Measurements from ENCODE around the gene PCDHB14. TPM values are rescaled to one million over a fixed set of nuclear protein-coding genes. Genes with fewer than 3 reads are reported as not detected.

The PCDHB14 gene
- total RNA-seq, 1 donor from 2014 or later = 8.6 TPM

GRCh38 chr5:141260458-141261237 lies 37.5 kb downstream of the PCDHB14 start:
- DNase-seq (ENCODE audit: low spot score in 2 of 2, unreplicated experiment in 2 of 2) = no peak
- TF ChIP-seq CTCF (IDR thresholded peaks at IDR 0.05; ENCODE audit: unreplicated experiment) = no peak
- no peaks in the 10 kb centered on the region for H3K27me3 Mint-ChIP-seq (ENCODE audit: low read depth)
- no peak overlapping the region for H3K4me3 Mint-ChIP-seq
- peaks cover 70% of the 10 kb centered on the region for H3K9me3 Mint-ChIP-seq
- H3K27ac Mint-ChIP-seq = no peak overlapping the region
- no peaks in the 10 kb centered on the region for H3K4me1 Mint-ChIP-seq
- peaks cover 75% of the 10 kb centered on the region for H3K36me3 Mint-ChIP-seq

GRCh38 chr5:141261238-141261546 lies 38.0 kb downstream of the PCDHB14 start:
- Mint-ChIP-seq H3K4me3 (no peak overlapping the region), H3K36me3 (peaks cover 75% of the 10 kb centered on the region), H3K4me1 (no peaks in the 10 kb centered on the region), H3K9me3 (peaks cover 70% of the 10 kb centered on the region), H3K27ac (no peak overlapping the region), H3K27me3 (ENCODE audit: low read depth) (no peaks in the 10 kb centered on the region)
- DNase-seq (ENCODE audit: low spot score in 2 of 2, unreplicated experiment in 2 of 2) = no peak
- no peak for TF ChIP-seq CTCF (IDR thresholded peaks at IDR 0.05; ENCODE audit: unreplicated experiment)

GRCh38 chr5:141269195-141269594 lies 46.1 kb downstream of the PCDHB14 start:
- no peak for TF ChIP-seq CTCF (IDR thresholded peaks at IDR 0.05; ENCODE audit: unreplicated experiment)
- Mint-ChIP-seq H3K36me3 (peaks cover 70% of the 10 kb centered on the region), H3K4me1 (no peaks in the 10 kb centered on the region), H3K27me3 (ENCODE audit: low read depth) (no peaks in the 10 kb centered on the region), H3K4me3 (no peak overlapping the region), H3K27ac (no peak overlapping the region), H3K9me3 (peaks cover 78% of the 10 kb centered on the region)
- DNase-seq (ENCODE audit: low spot score in 2 of 2, unreplicated experiment in 2 of 2) = no peak

GRCh38 chr5:141272906-141273305 lies 49.8 kb downstream of the PCDHB14 start:
- Mint-ChIP-seq H3K27me3 (ENCODE audit: low read depth) (no peaks in the 10 kb centered on the region), H3K27ac (no peak overlapping the region), H3K4me1 (no peaks in the 10 kb centered on the region), H3K4me3 (no peak overlapping the region), H3K36me3 (peaks cover 66% of the 10 kb centered on the region), H3K9me3 (peaks cover 71% of the 10 kb centered on the region)
- no peak for TF ChIP-seq CTCF (IDR thresholded peaks at IDR 0.05; ENCODE audit: unreplicated experiment)
- DNase-seq (ENCODE audit: low spot score in 2 of 2, unreplicated experiment in 2 of 2) = no peak

Other genes with a start within 250 kb of the PCDHB14 start
- gene PCDHB1, start 172.0 kb upstream of the PCDHB14 start, total RNA-seq = 0.16 to 0.18 TPM (median 0.16 TPM) in 3 replicates
- gene PCDHB2, start 128.7 kb upstream of the PCDHB14 start, total RNA-seq = 116 to 127 TPM (median 118 TPM) in 3 replicates
- gene PCDHB3, start 122.9 kb upstream of the PCDHB14 start, total RNA-seq = 19.2 to 21.6 TPM (median 19.8 TPM) in 3 replicates
- gene PCDHB4, start 101.5 kb upstream of the PCDHB14 start, total RNA-seq = 7.9 to 8.6 TPM (median 8.0 TPM) in 3 replicates
- gene PCDHB5, start 88.1 kb upstream of the PCDHB14 start, total RNA-seq = 5.2 to 6.8 TPM (median 6.0 TPM) in 3 replicates
- 1.8 to 2.1 TPM (median 2.1 TPM) in 3 replicates for gene PCDHB6, start 73.3 kb upstream of the PCDHB14 start, total RNA-seq
- gene PCDHB7, start 50.7 kb upstream of the PCDHB14 start, total RNA-seq = 1.4 to 1.8 TPM (median 1.6 TPM) in 3 replicates
- 2.3 to 2.4 TPM (median 2.4 TPM) in 3 replicates for gene PCDHB8, start 45.6 kb upstream of the PCDHB14 start, total RNA-seq
- gene PCDHB16, start 41.0 kb upstream of the PCDHB14 start, total RNA-seq = 23.5 to 24.6 TPM (median 24.4 TPM) in 3 replicates
- 14.5 to 16.0 TPM (median 15.1 TPM) in 3 replicates for gene PCDHB9, start 36.2 kb upstream of the PCDHB14 start, total RNA-seq
- 10.8 to 11.9 TPM (median 11.7 TPM) in 3 replicates for gene PCDHB10, start 31.0 kb upstream of the PCDHB14 start, total RNA-seq
- 6.1 to 6.6 TPM (median 6.4 TPM) in 3 replicates for gene PCDHB11, start 23.7 kb upstream of the PCDHB14 start, total RNA-seq
- 5.8 to 6.4 TPM (median 6.1 TPM) in 3 replicates for gene PCDHB12, start 14.6 kb upstream of the PCDHB14 start, total RNA-seq
- 7.8 to 8.0 TPM (median 8.0 TPM) in 3 replicates for gene PCDHB13, start 9.4 kb upstream of the PCDHB14 start, total RNA-seq
- gene PCDHB15, start 22.1 kb downstream of the PCDHB14 start, total RNA-seq = 2.2 to 2.4 TPM (median 2.3 TPM) in 3 replicates
- 1.3 to 1.6 TPM (median 1.6 TPM) in 3 replicates for gene SLC25A2, start 80.7 kb downstream of the PCDHB14 start, total RNA-seq
- gene TAF7, start 97.4 kb downstream of the PCDHB14 start, total RNA-seq = 97.2 to 103 TPM (median 99.6 TPM) in 3 replicates
- gene PCDHGA1, start 107.2 kb downstream of the PCDHB14 start, total RNA-seq = 0.22 to 0.47 TPM (median 0.34 TPM) in 3 replicates
- gene PCDHGA2, start 115.4 kb downstream of the PCDHB14 start, total RNA-seq = 0.11 to 0.33 TPM (median 0.32 TPM) in 3 replicates
- 0.07 to 0.16 TPM (median 0.13 TPM) in 3 replicates for gene PCDHGA3, start 120.5 kb downstream of the PCDHB14 start, total RNA-seq
- 1.7 to 2.0 TPM (median 2.0 TPM) in 3 replicates for gene PCDHGB1, start 126.8 kb downstream of the PCDHB14 start, total RNA-seq
- 0.86 to 1.2 TPM (median 1.1 TPM) in 3 replicates for gene PCDHGA4, start 131.7 kb downstream of the PCDHB14 start, total RNA-seq
- gene PCDHGB2, start 136.7 kb downstream of the PCDHB14 start, total RNA-seq = 0.86 to 1.3 TPM (median 1.2 TPM) in 3 replicates
- gene PCDHGA5, start 140.8 kb downstream of the PCDHB14 start, total RNA-seq = 0.51 to 0.66 TPM (median 0.52 TPM) in 3 replicates
- gene PCDHGB3, start 146.9 kb downstream of the PCDHB14 start, total RNA-seq = 0.59 to 0.74 TPM (median 0.64 TPM) in 3 replicates
- 0.25 to 0.60 TPM (median 0.57 TPM) in 3 replicates for gene PCDHGA6, start 150.5 kb downstream of the PCDHB14 start, total RNA-seq
- 0.33 to 0.43 TPM (median 0.38 TPM) in 3 replicates for gene PCDHGA7, start 159.4 kb downstream of the PCDHB14 start, total RNA-seq
- 31.0 to 35.5 TPM (median 33.0 TPM) in 3 replicates for gene PCDHGB4, start 164.4 kb downstream of the PCDHB14 start, total RNA-seq
- 2.6 to 2.9 TPM (median 2.7 TPM) in 3 replicates for gene PCDHGA8, start 169.3 kb downstream of the PCDHB14 start, total RNA-seq
- gene PCDHGB5, start 174.6 kb downstream of the PCDHB14 start, total RNA-seq = 3.3 to 4.5 TPM (median 3.9 TPM) in 3 replicates
- gene PCDHGA9, start 179.4 kb downstream of the PCDHB14 start, total RNA-seq = 2.1 to 2.3 TPM (median 2.3 TPM) in 3 replicates
- gene PCDHGB6, start 184.7 kb downstream of the PCDHB14 start, total RNA-seq = 74.0 to 76.3 TPM (median 75.7 TPM) in 3 replicates
- gene PCDHGA10, start 189.6 kb downstream of the PCDHB14 start, total RNA-seq = 30.7 to 33.4 TPM (median 32.1 TPM) in 3 replicates
- gene PCDHGB7, start 194.3 kb downstream of the PCDHB14 start, total RNA-seq = 14.1 to 16.4 TPM (median 14.9 TPM) in 3 replicates
- gene PCDHGA11, start 197.7 kb downstream of the PCDHB14 start, total RNA-seq = 5.7 to 6.0 TPM (median 6.0 TPM) in 3 replicates
- 4.1 to 5.2 TPM (median 4.5 TPM) in 3 replicates for gene PCDHGA12, start 207.2 kb downstream of the PCDHB14 start, total RNA-seq

All from mesothelial cell of epicardium (in vitro differentiated cells).